ENCODE data around the gene KLHL7.

The KLHL7 gene

GRCh38 chr7:23208316-23208715 lies 102.7 kb downstream of the KLHL7 start:
- peaks cover 24% of the 10 kb centered on the region for H3K36me3 ChIP-seq
- H3K4me2 ChIP-seq: no peak overlapping the region
- no peak overlapping the region for H3K27ac ChIP-seq
- H3K27me3 ChIP-seq: no peaks in the 10 kb centered on the region
- H4K20me1 ChIP-seq: no peaks in the 10 kb centered on the region
- H3K9ac ChIP-seq: no peak overlapping the region
- H3K9me3 ChIP-seq: peaks cover 9% of the 10 kb centered on the region
- no peaks in the 10 kb centered on the region for H3K4me1 ChIP-seq
- H3K4me3 ChIP-seq: no peak overlapping the region
- TF ChIP-seq Cebpa-rat (IDR thresholded peaks at IDR 0.05): no peak

- H3K9ac ChIP-seq: no peak overlapping the region
- no peak overlapping the region for H3K4me3 ChIP-seq
- no peaks in the 10 kb centered on the region for H4K20me1 ChIP-seq
- no peaks in the 10 kb centered on the region for H3K4me1 ChIP-seq
- peaks cover 9% of the 10 kb centered on the region for H3K36me3 ChIP-seq
- H3K27ac ChIP-seq: no peak overlapping the region
- TF ChIP-seq Cebpa-rat (IDR thresholded peaks at IDR 0.05): no peak
- peaks cover 9% of the 10 kb centered on the region for H3K9me3 ChIP-seq
- H3K27me3 ChIP-seq: no peaks in the 10 kb centered on the region
- no peak overlapping the region for H3K4me2 ChIP-seq
These were observed 104.9 kb downstream of the KLHL7 start for GRCh38 chr7:23210506-23210905.

- no peaks in the 10 kb centered on the region for H3K36me3 ChIP-seq
- no peak overlapping the region for H3K4me3 ChIP-seq
- no peak overlapping the region for H3K4me2 ChIP-seq
- no peak overlapping the region for H3K27ac ChIP-seq
- H3K27me3 ChIP-seq: no peaks in the 10 kb centered on the region
- no peaks in the 10 kb centered on the region for H3K9me3 ChIP-seq
- no peak for TF ChIP-seq Cebpa-rat (IDR thresholded peaks at IDR 0.05)
- no peaks in the 10 kb centered on the region for H4K20me1 ChIP-seq
- no peak overlapping the region for H3K9ac ChIP-seq
- H3K4me1 ChIP-seq: no peaks in the 10 kb centered on the region
These were observed 106.0 kb downstream of the KLHL7 start for GRCh38 chr7:23211589-23211988.

- Histone ChIP-seq H3K4me2 (no peak overlapping the region), H3K4me3 (no peak overlapping the region), H3K9ac (no peak overlapping the region), H3K4me1 (no peaks in the 10 kb centered on the region), H4K20me1 (no peaks in the 10 kb centered on the region), H3K9me3 (no peaks in the 10 kb centered on the region), H3K27me3 (no peaks in the 10 kb centered on the region), H3K36me3 (no peaks in the 10 kb centered on the region), H3K27ac (no peak overlapping the region)
- no peak for TF ChIP-seq Cebpa-rat (IDR thresholded peaks at IDR 0.05)
These were observed 106.8 kb downstream of the KLHL7 start for GRCh38 chr7:23212395-23212794.

GRCh38 chr7:23212841-23213240 lies 107.3 kb downstream of the KLHL7 start:
- TF ChIP-seq Cebpa-rat (IDR thresholded peaks at IDR 0.05): no peak
- Histone ChIP-seq H3K27ac (no peak overlapping the region), H3K9ac (no peak overlapping the region), H3K4me1 (no peaks in the 10 kb centered on the region), H3K36me3 (no peaks in the 10 kb centered on the region), H4K20me1 (no peaks in the 10 kb centered on the region), H3K9me3 (no peaks in the 10 kb centered on the region), H3K4me3 (no peak overlapping the region), H3K27me3 (no peaks in the 10 kb centered on the region), H3K4me2 (no peak overlapping the region)

GRCh38 chr7:23213755-23214154 lies 108.2 kb downstream of the KLHL7 start:
- Histone ChIP-seq H3K9me3 (no peaks in the 10 kb centered on the region), H3K9ac (no peak overlapping the region), H4K20me1 (no peaks in the 10 kb centered on the region), H3K4me3 (no peak overlapping the region), H3K4me2 (no peak overlapping the region), H3K4me1 (no peaks in the 10 kb centered on the region), H3K27ac (no peak overlapping the region), H3K27me3 (no peaks in the 10 kb centered on the region), H3K36me3 (no peaks in the 10 kb centered on the region)
- TF ChIP-seq Cebpa-rat (IDR thresholded peaks at IDR 0.05): no peak

GRCh38 chr7:23214423-23214822 lies 108.8 kb downstream of the KLHL7 start:
- H3K4me1 ChIP-seq: no peaks in the 10 kb centered on the region
- H3K4me2 ChIP-seq: no peak overlapping the region
- TF ChIP-seq Cebpa-rat (IDR thresholded peaks at IDR 0.05): no peak
- H3K27me3 ChIP-seq: no peaks in the 10 kb centered on the region
- no peak overlapping the region for H3K4me3 ChIP-seq
- no peak overlapping the region for H3K27ac ChIP-seq
- H4K20me1 ChIP-seq: no peaks in the 10 kb centered on the region
- H3K36me3 ChIP-seq: no peaks in the 10 kb centered on the region
- H3K9ac ChIP-seq: no peak overlapping the region
- H3K9me3 ChIP-seq: no peaks in the 10 kb centered on the region

- H4K20me1 ChIP-seq: no peaks in the 10 kb centered on the region
- no peaks in the 10 kb centered on the region for H3K4me1 ChIP-seq
- TF ChIP-seq Cebpa-rat (IDR thresholded peaks at IDR 0.05): no peak
- no peaks in the 10 kb centered on the region for H3K36me3 ChIP-seq
- no peaks in the 10 kb centered on the region for H3K27me3 ChIP-seq
- H3K4me3 ChIP-seq: no peak overlapping the region
- no peak overlapping the region for H3K27ac ChIP-seq
- no peak overlapping the region for H3K9ac ChIP-seq
- H3K4me2 ChIP-seq: no peak overlapping the region
- no peaks in the 10 kb centered on the region for H3K9me3 ChIP-seq
These were observed 109.4 kb downstream of the KLHL7 start for GRCh38 chr7:23214938-23215337.

- H3K9ac ChIP-seq: no peak overlapping the region
- H3K27ac ChIP-seq: no peak overlapping the region
- H3K9me3 ChIP-seq: no peaks in the 10 kb centered on the region
- H3K4me1 ChIP-seq: no peaks in the 10 kb centered on the region
- no peaks in the 10 kb centered on the region for H3K27me3 ChIP-seq
- H3K4me3 ChIP-seq: no peak overlapping the region
- no peak for TF ChIP-seq Cebpa-rat (IDR thresholded peaks at IDR 0.05)
- no peaks in the 10 kb centered on the region for H3K36me3 ChIP-seq
- H3K4me2 ChIP-seq: no peak overlapping the region
- no peaks in the 10 kb centered on the region for H4K20me1 ChIP-seq
These were observed 110.4 kb downstream of the KLHL7 start for GRCh38 chr7:23216021-23216420.

GRCh38 chr7:23218196-23218595 lies 112.6 kb downstream of the KLHL7 start:
- Histone ChIP-seq H3K4me1 (no peaks in the 10 kb centered on the region), H3K27me3 (no peaks in the 10 kb centered on the region), H3K9ac (no peak overlapping the region), H3K36me3 (no peaks in the 10 kb centered on the region), H3K4me3 (no peak overlapping the region), H3K4me2 (no peak overlapping the region), H4K20me1 (no peaks in the 10 kb centered on the region), H3K27ac (no peak overlapping the region), H3K9me3 (no peaks in the 10 kb centered on the region)
- no peak for TF ChIP-seq Cebpa-rat (IDR thresholded peaks at IDR 0.05)

- H3K9ac ChIP-seq: no peak overlapping the region
- no peaks in the 10 kb centered on the region for H3K9me3 ChIP-seq
- no peak overlapping the region for H3K4me3 ChIP-seq
- H4K20me1 ChIP-seq: no peaks in the 10 kb centered on the region
- no peak for TF ChIP-seq Cebpa-rat (IDR thresholded peaks at IDR 0.05)
- H3K36me3 ChIP-seq: no peaks in the 10 kb centered on the region
- H3K27me3 ChIP-seq: no peaks in the 10 kb centered on the region
- H3K4me1 ChIP-seq: no peaks in the 10 kb centered on the region
- no peak overlapping the region for H3K4me2 ChIP-seq
- H3K27ac ChIP-seq: no peak overlapping the region
These were observed 115.2 kb downstream of the KLHL7 start for GRCh38 chr7:23220690-23221305.

All from BLaER1 (cell line).